ENCODE results near the gene NEK3. TPM values are rescaled to one million over a fixed set of nuclear protein-coding genes. Genes with fewer than 3 reads are reported as not detected.

Gene NEK3
- polyA plus RNA-seq, 2 of the 4 experiments (the other 2 are of a cell fraction): 6.5 to 19.3 TPM

DNA sequence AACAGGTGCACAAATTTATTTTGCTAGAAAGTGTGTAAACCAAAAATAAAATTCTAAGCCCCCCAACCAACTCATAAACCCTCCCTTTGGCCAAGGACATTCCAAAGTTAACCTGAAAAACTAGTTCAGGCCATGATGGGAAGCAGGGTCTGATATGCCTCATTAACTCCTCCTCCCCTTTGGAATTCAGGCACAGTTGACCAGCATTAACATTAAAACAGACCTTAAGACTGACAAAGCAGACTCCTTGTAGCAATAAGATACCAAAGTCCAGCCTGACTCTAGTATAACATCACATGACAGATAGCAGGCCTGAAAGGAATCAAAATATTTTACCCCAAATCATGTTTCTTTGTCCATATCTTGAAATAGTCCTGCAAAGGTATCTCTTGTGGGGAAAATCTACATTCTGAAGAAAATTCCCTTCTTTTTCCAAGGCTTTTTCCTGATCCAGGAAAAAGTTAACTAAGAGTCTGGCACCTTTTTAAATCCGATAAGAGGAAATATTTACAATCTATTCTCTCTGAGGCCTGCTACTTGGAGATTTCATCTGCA, 50.2 kb downstream of the NEK3 start:
- POLR2A ChIA-PET: no interaction called here
- Histone ChIP-seq H3K9me3 (no peaks in the 10 kb centered on the region), H3K4me2 (no peak overlapping the region), H3K4me1 (no peaks in the 10 kb centered on the region; the same call in 1 of the 3 replicates), H3K27ac (no peak overlapping the region), H3K4me3 (no peak overlapping the region)
- DNase-seq (ENCODE audit: low read depth in 1 of 2, low spot score in 1 of 2): no peak
- CTCF ChIA-PET: no interaction called here
- no peak for TF ChIP-seq CHD4 (IDR thresholded peaks at IDR 0.05; ENCODE audit: borderline replicate concordance)
- no peak for TF ChIP-seq KDM5A (IDR thresholded peaks at IDR 0.05)
- TF ChIP-seq, protein P1, sequence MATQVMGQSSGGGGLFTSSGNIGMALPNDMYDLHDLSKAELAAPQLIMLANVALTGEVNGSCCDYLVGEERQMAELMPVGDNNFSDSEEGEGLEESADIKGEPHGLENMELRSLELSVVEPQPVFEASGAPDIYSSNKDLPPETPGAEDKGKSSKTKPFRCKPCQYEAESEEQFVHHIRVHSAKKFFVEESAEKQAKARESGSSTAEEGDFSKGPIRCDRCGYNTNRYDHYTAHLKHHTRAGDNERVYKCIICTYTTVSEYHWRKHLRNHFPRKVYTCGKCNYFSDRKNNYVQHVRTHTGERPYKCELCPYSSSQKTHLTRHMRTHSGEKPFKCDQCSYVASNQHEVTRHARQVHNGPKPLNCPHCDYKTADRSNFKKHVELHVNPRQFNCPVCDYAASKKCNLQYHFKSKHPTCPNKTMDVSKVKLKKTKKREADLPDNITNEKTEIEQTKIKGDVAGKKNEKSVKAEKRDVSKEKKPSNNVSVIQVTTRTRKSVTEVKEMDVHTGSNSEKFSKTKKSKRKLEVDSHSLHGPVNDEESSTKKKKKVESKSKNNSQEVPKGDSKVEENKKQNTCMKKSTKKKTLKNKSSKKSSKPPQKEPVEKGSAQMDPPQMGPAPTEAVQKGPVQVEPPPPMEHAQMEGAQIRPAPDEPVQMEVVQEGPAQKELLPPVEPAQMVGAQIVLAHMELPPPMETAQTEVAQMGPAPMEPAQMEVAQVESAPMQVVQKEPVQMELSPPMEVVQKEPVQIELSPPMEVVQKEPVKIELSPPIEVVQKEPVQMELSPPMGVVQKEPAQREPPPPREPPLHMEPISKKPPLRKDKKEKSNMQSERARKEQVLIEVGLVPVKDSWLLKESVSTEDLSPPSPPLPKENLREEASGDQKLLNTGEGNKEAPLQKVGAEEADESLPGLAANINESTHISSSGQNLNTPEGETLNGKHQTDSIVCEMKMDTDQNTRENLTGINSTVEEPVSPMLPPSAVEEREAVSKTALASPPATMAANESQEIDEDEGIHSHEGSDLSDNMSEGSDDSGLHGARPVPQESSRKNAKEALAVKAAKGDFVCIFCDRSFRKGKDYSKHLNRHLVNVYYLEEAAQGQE (IDR thresholded peaks at IDR 0.05): no peak
- TF ChIP-seq GATA3 (IDR thresholded peaks at IDR 0.05; ENCODE audit: borderline replicate concordance): no peak
- 72% methylated on average over 1 of the region's 1 CpG for WGBS (ENCODE audit: missing lambda C conversion rate)
- ATAC-seq: no peak
- no peak for FAIRE-seq

DNA sequence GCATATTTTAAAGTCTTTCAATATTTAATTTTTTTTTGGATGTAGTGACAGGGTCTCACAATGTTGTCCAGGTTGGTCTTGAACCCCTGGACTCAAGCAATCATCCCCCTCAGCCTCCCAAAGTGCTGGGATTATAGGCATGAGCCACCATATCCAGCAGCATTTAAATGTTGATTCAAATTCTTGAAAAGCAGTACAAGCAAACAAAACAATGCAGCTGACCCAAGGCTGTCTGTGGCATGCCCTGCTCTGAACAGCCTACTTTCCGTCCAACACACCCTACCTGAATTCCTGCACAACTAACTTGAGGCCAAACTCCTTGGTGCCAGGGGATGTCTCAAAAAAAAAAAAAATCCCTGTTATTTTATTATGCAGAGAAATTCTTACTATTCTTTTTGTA, 53.6 kb downstream of the NEK3 start:
- Histone ChIP-seq H3K4me3 (no peak overlapping the region), H3K4me1 (no peaks in the 10 kb centered on the region; the same call in 1 of the 3 replicates), H3K4me2 (no peak overlapping the region), H3K27ac (no peak overlapping the region), H3K9me3 (no peaks in the 10 kb centered on the region)
- ATAC-seq: no peak
- WGBS (ENCODE audit: missing lambda C conversion rate): 79% methylated on average over 1 of the region's 1 CpG
- ChIA-PET POLR2A (no interaction called here), CTCF (no interaction called here)
- FAIRE-seq: no peak
- no peak for TF ChIP-seq ZC3H11A (IDR thresholded peaks at IDR 0.05)
- no peak for TF ChIP-seq TFCP2L1 (CRISPR knock-in tag; IDR thresholded peaks at IDR 0.05)
- no peak for TF ChIP-seq ZFP36 (IDR thresholded peaks at IDR 0.05; ENCODE audit: borderline replicate concordance, partially characterized antibody)
- TF ChIP-seq BHLHE40 (IDR thresholded peaks at IDR 0.05; ENCODE audit: low read depth, low read length): no peak
- no peak for TF ChIP-seq GATA3 (IDR thresholded peaks at IDR 0.05; ENCODE audit: borderline replicate concordance)
- no peak for TF ChIP-seq EHF (CRISPR knock-in tag; IDR thresholded peaks at IDR 0.05)
- TF ChIP-seq, protein P1 (IDR thresholded peaks at IDR 0.05): no peak
- no peak for TF ChIP-seq RCOR1 (IDR thresholded peaks at IDR 0.05; ENCODE audit: low read depth, low read length)
- no peak for TF ChIP-seq FOSL2 (IDR thresholded peaks at IDR 0.05)
- TF ChIP-seq FOSL2 (CRISPR knock-in tag; IDR thresholded peaks at IDR 0.05): no peak
- TF ChIP-seq POLR2AphosphoS2 (conservative IDR thresholded peaks at IDR 0.05; ENCODE audit: low read length): no peak
- no peak for TF ChIP-seq PHF8 (IDR thresholded peaks at IDR 0.05; ENCODE audit: borderline replicate concordance, low read depth)
- TF ChIP-seq MAZ (IDR thresholded peaks at IDR 0.05; ENCODE audit: borderline replicate concordance, low read depth, low read length): no peak
- TF ChIP-seq MAFK (IDR thresholded peaks at IDR 0.05; ENCODE audit: partially characterized antibody): no peak
- TF ChIP-seq FOSB (CRISPR knock-in tag; IDR thresholded peaks at IDR 0.05): no peak
- TF ChIP-seq ESRRA (IDR thresholded peaks at IDR 0.05; ENCODE audit: borderline replicate concordance, low read length): no peak
- TF ChIP-seq RNF2 (IDR thresholded peaks at IDR 0.05; ENCODE audit: borderline replicate concordance, low read depth): no peak
- TF ChIP-seq NPAS2 (CRISPR knock-in tag; IDR thresholded peaks at IDR 0.05; ENCODE audit: borderline replicate concordance): no peak
- no peak for DNase-seq (ENCODE audit: low read depth in 1 of 2, low spot score in 1 of 2)
